Stomach (tissue), 4 donors: ENCODE data around the gene GPR152.
"Not testable (repeated sequence)": the region's sequence is repeated elsewhere in the genome, so short reads cannot be mapped to it uniquely, and the experiment has no call there.

Source experiments
- CTCF ChIP-seq, 7 experiments: fragments of 450-650 bp in 4 of 7; fragments of 200-600 bp in 3 of 7; sonication (generic) in 3 of 7; IDR thresholded peaks; one replicate each; pipeline ENCODE4 v1.5.1; 2016 to 2019; ENCODE audit warnings: antibody characterized with exemption in 7 of 7, control low read depth in 2 of 7, mild to moderate bottlenecking in 1 of 7
- POLR2AphosphoS5 ChIP-seq, 3 donors: sonication (generic); formaldehyde crosslinking; IDR thresholded peaks; one replicate each; pipeline ENCODE4 v1.6.1; 2016; ENCODE audit warnings: antibody characterized with exemption in 3 of 3

- TF ChIP-seq CTCF, POLR2AphosphoS5 (IDR thresholded peaks at IDR 0.05): not testable (repeated sequence)
Observed at GRCh38 chr11:67427364-67427859, 25.1 kb downstream of the GPR152 start.
